Fibroblast of pulmonary artery (primary cell): ENCODE measurements around the gene ETS2.
A peak's percentile ranks its signal among the peaks of the same experiment; 100 is the strongest.

Experiments used
- DNase-seq: peaks from one replicate; pipeline ENCODE4 v3.0.0-alpha.2; 2010; ENCODE audit warnings: low read depth
- H3K4me3 ChIP-seq: replicated peaks from 2 replicates; pipeline ENCODE4 v1.5.1; 2011; ENCODE audit warnings: low read depth, mild to moderate bottlenecking, control low read depth, low read length, moderate library complexity
- TF ChIP-seq, protein P1 (sequence below): IDR thresholded peaks from 2 replicates; pipeline ENCODE4 v1.5.1; 2011; ENCODE audit warnings: mild to moderate bottlenecking, control low read depth, low read length, inconsistent platforms; ENCODE audit errors: missing control alignments

Gene ETS2

DNA sequence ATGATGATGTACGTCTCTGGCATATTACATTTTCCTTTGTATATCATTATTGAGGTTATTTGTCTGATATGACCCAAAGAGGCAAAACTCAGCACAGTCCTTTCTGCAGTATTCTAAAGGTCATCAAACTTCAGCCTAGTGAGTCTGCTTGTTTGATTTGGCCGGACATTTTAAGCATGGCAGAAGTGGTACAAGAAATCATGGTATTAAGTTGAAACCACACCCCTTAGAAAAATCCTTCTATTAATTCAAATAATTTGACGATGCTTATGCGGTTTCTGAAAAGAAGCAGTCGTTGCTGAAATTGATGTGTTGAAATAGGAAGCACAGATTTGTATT is 5.1 kb downstream of the ETS2 start:
- TF ChIP-seq, protein P1, sequence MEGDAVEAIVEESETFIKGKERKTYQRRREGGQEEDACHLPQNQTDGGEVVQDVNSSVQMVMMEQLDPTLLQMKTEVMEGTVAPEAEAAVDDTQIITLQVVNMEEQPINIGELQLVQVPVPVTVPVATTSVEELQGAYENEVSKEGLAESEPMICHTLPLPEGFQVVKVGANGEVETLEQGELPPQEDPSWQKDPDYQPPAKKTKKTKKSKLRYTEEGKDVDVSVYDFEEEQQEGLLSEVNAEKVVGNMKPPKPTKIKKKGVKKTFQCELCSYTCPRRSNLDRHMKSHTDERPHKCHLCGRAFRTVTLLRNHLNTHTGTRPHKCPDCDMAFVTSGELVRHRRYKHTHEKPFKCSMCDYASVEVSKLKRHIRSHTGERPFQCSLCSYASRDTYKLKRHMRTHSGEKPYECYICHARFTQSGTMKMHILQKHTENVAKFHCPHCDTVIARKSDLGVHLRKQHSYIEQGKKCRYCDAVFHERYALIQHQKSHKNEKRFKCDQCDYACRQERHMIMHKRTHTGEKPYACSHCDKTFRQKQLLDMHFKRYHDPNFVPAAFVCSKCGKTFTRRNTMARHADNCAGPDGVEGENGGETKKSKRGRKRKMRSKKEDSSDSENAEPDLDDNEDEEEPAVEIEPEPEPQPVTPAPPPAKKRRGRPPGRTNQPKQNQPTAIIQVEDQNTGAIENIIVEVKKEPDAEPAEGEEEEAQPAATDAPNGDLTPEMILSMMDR: no peak
- peak overlapping the region; percentile 24 for H3K4me3 ChIP-seq
- DNase-seq: no peak

DNA sequence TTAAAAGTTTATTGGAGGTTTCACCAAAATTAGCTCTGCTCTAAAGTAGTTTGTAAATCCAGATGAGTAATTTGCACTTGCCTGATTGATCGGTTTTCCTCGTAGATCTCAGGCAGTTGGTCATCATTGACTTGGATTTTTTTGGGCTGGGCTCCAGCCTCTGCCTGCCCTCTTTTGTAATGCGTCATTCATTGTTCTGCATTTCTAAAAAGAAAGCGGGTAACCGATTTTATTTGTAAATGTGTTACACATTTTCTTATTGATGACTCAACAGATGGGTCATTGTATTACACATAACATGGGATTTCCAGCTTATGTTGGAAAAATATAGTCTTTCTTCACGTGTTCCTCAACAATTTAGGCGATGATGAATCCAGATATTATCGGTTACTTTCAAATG is 5.5 kb downstream of the ETS2 start:
- H3K4me3 ChIP-seq: peak overlapping the region; percentile 24
- TF ChIP-seq, protein P1: no peak
- DNase-seq: peak; percentile 89

DNA sequence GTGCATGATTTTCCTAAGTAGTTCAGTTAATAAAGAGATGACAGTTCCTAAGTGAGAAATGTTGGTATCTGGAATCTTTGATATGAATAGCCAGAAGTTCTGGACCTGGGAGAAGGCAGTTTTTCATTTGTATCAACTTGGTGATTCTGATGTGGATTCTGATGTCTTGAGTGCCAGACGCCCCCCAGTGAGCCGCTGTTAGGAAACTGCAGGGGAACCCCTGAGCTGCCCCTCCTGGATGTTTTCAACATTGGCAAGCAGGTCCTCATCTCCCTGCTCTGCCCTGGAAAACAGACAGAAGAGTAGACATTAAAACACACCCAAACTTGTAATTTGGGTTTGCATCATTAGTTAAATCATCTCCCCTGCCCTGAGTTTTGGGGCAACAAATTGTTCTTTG is 7.4 kb downstream of the ETS2 start:
- DNase-seq: no peak
- no peak overlapping the region for H3K4me3 ChIP-seq
- TF ChIP-seq, protein P1: no peak

DNA sequence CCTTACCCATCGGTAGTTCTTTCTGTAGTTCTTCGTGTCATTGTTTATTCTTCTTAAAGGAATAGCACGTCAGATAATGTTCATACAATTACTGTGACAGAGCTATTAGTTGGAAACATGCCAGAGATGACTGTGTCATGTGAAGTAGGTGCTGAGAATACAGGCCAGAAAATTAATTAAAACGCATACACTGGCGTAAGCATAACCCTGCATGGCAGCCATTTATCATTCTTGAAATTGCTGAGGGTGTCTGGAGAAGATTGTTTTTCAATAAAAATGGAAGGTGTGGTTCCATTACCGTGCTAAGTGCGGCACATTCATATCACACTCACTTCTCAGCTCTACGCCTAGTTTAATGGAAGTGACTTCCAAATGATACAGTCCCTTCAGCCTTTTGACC is 7.8 kb downstream of the ETS2 start:
- no peak overlapping the region for H3K4me3 ChIP-seq
- TF ChIP-seq, protein P1: no peak
- no peak for DNase-seq

DNA sequence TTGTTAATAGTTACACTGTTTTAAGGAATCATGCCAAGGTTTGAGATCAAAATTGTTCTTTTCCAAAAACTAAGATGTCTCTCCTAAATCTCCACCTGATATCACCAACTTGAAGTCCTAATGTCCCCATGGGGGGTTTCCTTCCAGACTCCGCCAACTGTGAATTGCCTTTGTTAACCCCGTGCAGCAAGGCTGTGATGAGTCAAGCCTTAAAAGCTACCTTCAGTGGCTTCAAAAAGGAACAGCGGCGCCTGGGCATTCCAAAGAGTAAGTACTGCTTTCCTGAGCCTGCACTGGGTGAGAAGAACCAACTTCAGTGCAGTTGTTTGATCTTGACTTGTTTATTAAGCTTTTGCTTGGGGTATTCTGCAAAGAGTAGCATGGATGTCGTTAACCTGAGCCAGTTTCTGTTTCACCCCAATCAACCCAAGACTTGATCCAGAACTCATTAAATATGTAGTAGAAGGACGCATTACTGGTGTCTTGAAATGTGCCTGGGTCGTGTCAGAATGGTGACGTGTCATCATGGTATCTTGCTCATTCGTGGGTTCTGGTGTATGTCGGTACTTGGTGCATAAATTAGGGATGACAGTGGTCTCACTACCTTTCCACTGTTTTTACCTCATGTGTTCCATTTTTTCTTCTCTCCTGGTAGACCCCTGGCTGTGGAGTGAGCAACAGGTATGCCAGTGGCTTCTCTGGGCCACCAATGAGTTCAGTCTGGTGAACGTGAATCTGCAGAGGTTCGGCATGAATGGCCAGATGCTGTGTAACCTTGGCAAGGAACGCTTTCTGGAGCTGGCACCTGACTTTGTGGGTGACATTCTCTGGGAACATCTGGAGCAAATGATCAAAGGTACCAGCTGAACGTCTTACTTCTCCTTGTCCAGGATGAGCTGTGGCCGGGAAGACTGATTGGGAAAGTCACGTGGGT is 8.7 kb downstream of the ETS2 start:
- no peak overlapping the region for H3K4me3 ChIP-seq
- no peak for DNase-seq
- TF ChIP-seq, protein P1: no peak

DNA sequence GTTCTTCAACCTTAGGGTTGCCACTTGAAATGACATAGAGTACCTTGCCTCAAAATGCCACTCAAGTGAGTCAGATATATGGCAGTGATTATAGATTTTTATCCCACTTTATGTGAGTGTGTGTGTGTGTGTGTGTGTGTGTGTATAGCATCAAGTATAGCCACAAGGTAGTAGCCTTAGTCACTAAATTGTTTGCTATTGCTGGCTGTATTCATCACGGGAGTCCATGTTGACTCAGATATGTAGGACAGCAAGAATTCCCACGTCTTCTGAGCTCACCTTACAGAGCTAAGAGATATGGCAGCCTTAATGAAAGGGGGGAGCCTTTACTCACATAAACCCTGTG is 9.3 kb downstream of the ETS2 start:
- no peak overlapping the region for H3K4me3 ChIP-seq
- no peak for DNase-seq
- TF ChIP-seq, protein P1: no peak
